GM21786 (cell line): ENCODE measurements around the gene RASD2.

Experiments used
- ATAC-seq: cut with Tn5 transposase; IDR thresholded peaks from one replicate; pipeline ENCODE4 v1.9.1; 2021; ENCODE audit not compliant: unreplicated experiment

The RASD2 gene

DNA sequence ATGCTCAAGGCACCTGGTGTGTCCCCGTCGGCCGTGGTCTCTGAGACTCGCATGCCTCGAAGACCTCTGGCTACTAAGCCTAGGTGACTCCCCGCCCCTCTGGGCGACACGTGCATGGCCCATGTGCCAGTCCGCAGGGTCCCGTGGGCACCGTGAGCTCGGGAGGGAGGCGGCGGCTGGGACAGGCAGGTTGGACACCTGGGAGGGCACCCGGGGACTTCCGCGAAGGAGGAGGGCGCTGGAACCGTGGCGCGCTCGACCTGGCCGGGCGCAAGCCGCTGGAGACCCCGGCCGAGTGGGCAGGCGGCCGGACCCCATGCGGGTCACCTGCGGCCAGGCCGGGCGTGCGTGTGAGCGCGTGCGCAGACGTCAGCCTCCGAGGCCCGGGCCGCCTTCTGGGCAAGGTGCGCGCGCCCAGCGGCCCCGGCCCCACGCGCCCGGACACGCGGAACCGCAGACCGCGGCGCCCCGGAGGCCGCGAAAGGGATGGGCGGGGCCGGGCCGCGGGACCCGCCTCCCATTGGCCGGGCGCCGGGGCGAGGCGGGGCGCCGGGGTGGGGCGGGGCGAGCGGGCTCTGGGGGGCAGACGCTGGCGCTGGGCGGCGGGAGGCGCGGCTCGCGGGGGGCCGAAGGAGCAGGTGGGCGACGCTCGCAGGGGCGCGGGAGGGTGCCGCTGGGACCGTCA is 579 bp upstream of the RASD2 start:
- no peak for ATAC-seq

GRCh38 chr22:35541254-35541748 is 670 bp downstream of the RASD2 start:
- no peak for ATAC-seq

GRCh38 chr22:35542157-35542938 is 1.7 kb downstream of the RASD2 start:
- no peak for ATAC-seq

DNA sequence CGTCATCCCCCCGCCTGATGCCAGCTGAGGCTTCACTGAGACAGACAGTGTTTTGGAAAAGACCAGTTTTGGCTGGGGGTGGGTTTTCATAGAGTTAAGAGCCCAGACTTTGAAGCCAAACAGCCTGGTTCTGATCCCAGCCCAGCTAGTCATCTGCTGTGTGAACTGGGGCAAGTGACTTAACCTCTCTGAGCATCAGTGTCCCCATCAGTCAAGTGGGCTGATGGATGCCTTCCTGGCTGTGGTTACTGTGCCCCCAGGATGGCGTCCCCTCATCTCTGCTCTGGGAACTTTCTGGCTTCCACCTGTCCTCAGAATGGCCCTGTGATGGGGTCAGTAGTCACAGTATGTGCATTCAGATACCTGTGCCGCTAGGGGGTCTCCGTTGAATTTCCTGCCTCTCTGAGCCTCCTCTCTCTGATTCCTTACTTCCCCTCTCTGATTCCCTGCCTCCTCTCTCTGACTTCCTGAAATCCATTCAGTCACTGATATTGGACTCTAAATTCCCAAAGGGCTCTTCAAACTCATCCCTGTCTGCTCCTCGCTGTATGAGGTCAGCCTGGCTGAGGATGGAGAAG is 2.4 kb downstream of the RASD2 start:
- ATAC-seq, result no peak

DNA sequence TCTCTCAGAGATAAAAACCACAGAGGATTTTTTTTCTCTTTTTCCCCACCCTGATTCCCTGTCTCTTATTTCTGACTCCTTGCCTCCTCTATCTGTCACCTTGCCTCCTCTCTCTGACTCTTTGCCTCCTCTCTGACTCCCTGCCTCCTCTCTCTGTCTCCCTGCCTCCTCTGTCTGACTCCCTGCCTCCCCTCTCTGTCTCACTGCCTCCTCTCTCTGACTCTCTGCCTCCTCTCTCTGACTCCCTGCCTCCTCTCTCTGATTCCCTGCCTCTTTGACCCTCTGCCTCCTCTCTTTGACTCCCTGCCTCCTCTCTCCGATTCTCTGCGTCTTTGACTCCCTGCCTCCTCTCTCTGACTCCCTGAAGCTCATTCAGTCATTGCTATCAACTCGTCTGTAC is 3.1 kb downstream of the RASD2 start:
- no peak for ATAC-seq

GRCh38 chr22:35544189-35544588 is 3.6 kb downstream of the RASD2 start:
- no peak for ATAC-seq

- ATAC-seq, result no peak
Measured at GRCh38 chr22:35544827-35545226, 4.2 kb downstream of the RASD2 start.

GRCh38 chr22:35546886-35547285 is 6.3 kb downstream of the RASD2 start:
- no peak for ATAC-seq

GRCh38 chr22:35547987-35548721 is 7.5 kb downstream of the RASD2 start:
- no peak for ATAC-seq

DNA sequence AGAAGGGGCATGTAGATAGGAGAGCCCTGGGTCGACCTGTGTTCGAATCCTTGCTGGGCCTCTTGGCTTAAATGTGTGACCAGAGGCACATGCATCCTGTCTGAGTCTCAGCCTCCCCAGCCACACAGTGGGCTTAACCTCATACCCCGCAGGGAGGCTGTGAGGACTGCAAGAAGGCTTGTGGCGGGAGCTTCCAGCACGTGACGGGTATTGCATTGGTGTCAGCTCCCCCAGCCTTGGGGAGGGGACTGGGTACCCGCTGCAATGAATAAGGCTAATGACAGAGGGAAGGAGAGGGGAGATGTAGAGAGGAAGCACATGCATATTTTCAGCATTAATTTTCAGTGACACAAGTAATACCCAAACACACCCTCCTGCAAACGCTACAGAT is 8.1 kb downstream of the RASD2 start:
- ATAC-seq, result no peak

- ATAC-seq, result no peak
Measured at GRCh38 chr22:35549328-35549727, 8.7 kb downstream of the RASD2 start.

- no peak for ATAC-seq
Measured at GRCh38 chr22:35551549-35552177, 11.0 kb downstream of the RASD2 start.

GRCh38 chr22:35552196-35552842 is 11.7 kb downstream of the RASD2 start:
- no peak for ATAC-seq

GRCh38 chr22:35552846-35553245 is 12.2 kb downstream of the RASD2 start:
- ATAC-seq, result no peak

DNA sequence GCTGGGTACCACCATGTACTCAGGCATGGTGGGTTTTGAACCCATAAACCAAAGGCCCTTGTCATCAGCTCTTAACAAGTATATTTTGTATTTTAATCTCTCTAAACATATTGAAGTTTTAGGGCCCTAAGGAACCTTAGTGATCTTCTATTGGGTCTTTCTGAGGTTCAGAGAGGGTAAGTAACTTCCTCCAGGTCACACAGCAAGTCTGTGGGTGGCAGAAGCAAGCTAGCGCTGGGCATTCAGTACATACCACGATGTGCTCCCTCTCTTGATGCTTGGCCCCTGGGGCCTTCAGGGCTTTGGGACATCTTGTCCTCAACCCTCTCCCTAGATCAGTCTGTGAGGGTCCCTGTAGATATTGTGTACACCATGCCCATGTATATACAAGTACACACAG is 12.7 kb downstream of the RASD2 start:
- no peak for ATAC-seq

GRCh38 chr22:35554297-35554845 is 13.7 kb downstream of the RASD2 start:
- ATAC-seq, result no peak

- no peak for ATAC-seq
Measured at GRCh38 chr22:35555483-35555890, 14.9 kb downstream of the RASD2 start.

GRCh38 chr22:35555946-35556547 is 15.4 kb downstream of the RASD2 start:
- ATAC-seq, result no peak

- no peak for ATAC-seq
Measured at GRCh38 chr22:35556666-35557065, 16.0 kb downstream of the RASD2 start.

GRCh38 chr22:35558031-35558430 is 17.4 kb downstream of the RASD2 start:
- ATAC-seq, result no peak
